Activated CD8-positive, alpha-beta T cell treated with anti-CD3 and anti-CD28 coated beads for 36 hours (primary cell): Measurements from ENCODE around the gene RNF38. TPM values are rescaled to one million over a fixed set of nuclear protein-coding genes. Genes with fewer than 3 reads are reported as not detected.

Source experiments
- ATAC-seq: fragments of 200-7000 bp; cut with Tn5 transposase; one replicate; pipeline ENCODE4 v1.10.0; 2021; ENCODE audit warnings: mild to moderate bottlenecking, moderate library complexity
- CTCF ChIA-PET: fragments of 350-600 bp; sonication (Branson Sonifier 250); formaldehyde crosslinking; loops from one replicate; lab custom pipeline; 2021; ENCODE audit warnings: antibody characterized with exemption; lab: Charles Lee
- POLR2A ChIA-PET: fragments of 350-600 bp; sonication (Branson Sonifier 250); formaldehyde crosslinking; loops from one replicate; lab custom pipeline; 2021; ENCODE audit warnings: antibody characterized with exemption; lab: Charles Lee
- DNase-seq: peaks from one replicate; pipeline ENCODE4 v3.0.0-alpha.2; 2020
- H3K27ac Mint-ChIP-seq: one replicate; pipeline ENCODE4 v1.8.0; 2021; ENCODE audit warnings: mild to moderate bottlenecking, mixed read lengths
- H3K27me3 Mint-ChIP-seq: one replicate; pipeline ENCODE4 v1.8.0; 2021; ENCODE audit warnings: mixed read lengths
- H3K36me3 Mint-ChIP-seq: one replicate; pipeline ENCODE4 v1.8.0; 2021; ENCODE audit warnings: low read depth, mixed read lengths
- H3K4me1 Mint-ChIP-seq: one replicate; pipeline ENCODE4 v1.8.0; 2021; ENCODE audit warnings: low read depth, mixed read lengths
- H3K4me3 Mint-ChIP-seq: one replicate; pipeline ENCODE4 v1.8.0; 2021; ENCODE audit warnings: mild to moderate bottlenecking, moderate library complexity, mixed read lengths
- H3K9me3 Mint-ChIP-seq: one replicate; pipeline ENCODE4 v1.8.0; 2021; ENCODE audit warnings: mixed read lengths
- intact Hi-C: fragments of 100-400 bp; cut with micrococcal nuclease; formaldehyde crosslinking; loops from one replicate; pipeline ENCODE4 v1.10.0; 2022
- total RNA-seq, 2 experiments: library from RNA; stranded (reverse); gene quantifications; one replicate each; pipeline ENCODE4 v1.2.3, GENCODE V29; 2021
- TF ChIP-seq, protein P1 (sequence below): fragments of 200-600 bp; IDR thresholded peaks from one replicate; pipeline ENCODE4 v1.8.0; 2022; ENCODE audit warnings: antibody characterized with exemption, mild to moderate bottlenecking

RNF38 gene
- total RNA-seq, 2 experiments from 2014 or later: 33.7 to 36.4 TPM

DNA sequence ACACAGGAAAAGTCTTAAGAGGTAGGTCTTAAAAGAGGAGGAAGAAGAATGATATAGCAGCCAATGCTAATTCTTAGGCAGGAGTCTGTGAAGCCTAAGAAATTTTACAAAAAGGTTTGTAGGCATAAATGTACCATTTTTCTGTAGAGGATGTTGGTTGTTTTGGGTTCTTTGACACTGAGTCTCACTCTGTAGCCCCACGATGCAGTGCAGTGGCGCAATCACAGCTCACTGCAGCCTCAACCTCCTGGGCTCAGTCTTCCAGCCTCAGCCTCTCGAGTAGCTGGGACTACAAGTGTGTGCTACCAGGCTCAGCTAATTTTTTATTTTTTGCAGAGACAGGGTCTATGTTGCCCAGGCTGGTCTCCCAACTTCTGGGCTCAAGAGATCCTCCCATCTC, 37.7 kb upstream of the RNF38 start:
- POLR2A ChIA-PET: interaction anchor here (0.9 kb wide), 1 partner anchor 12 kb away, joined by 3 read pairs; no protein-coding TSS in a partner anchor
- DNase-seq (no peak), ATAC-seq (no peak)
- H3K9me3 Mint-ChIP-seq: no peaks in the 10 kb centered on the region
- intact Hi-C loops: no loop called here
- no peaks in the 10 kb centered on the region for H3K27me3 Mint-ChIP-seq
- H3K27ac Mint-ChIP-seq: no peak overlapping the region
- peaks cover 39% of the 10 kb centered on the region for H3K4me1 Mint-ChIP-seq
- peaks cover 5% of the 10 kb centered on the region for H3K36me3 Mint-ChIP-seq
- no peak overlapping the region for H3K4me3 Mint-ChIP-seq
- CTCF ChIA-PET: interaction anchor here (0.9 to 11.0 kb wide), 6 partner anchors 10 to 195 kb away, joined by 3 to 84 read pairs (median 5); no protein-coding TSS in a partner anchor
- TF ChIP-seq, protein P1, sequence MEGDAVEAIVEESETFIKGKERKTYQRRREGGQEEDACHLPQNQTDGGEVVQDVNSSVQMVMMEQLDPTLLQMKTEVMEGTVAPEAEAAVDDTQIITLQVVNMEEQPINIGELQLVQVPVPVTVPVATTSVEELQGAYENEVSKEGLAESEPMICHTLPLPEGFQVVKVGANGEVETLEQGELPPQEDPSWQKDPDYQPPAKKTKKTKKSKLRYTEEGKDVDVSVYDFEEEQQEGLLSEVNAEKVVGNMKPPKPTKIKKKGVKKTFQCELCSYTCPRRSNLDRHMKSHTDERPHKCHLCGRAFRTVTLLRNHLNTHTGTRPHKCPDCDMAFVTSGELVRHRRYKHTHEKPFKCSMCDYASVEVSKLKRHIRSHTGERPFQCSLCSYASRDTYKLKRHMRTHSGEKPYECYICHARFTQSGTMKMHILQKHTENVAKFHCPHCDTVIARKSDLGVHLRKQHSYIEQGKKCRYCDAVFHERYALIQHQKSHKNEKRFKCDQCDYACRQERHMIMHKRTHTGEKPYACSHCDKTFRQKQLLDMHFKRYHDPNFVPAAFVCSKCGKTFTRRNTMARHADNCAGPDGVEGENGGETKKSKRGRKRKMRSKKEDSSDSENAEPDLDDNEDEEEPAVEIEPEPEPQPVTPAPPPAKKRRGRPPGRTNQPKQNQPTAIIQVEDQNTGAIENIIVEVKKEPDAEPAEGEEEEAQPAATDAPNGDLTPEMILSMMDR: no peak

DNA sequence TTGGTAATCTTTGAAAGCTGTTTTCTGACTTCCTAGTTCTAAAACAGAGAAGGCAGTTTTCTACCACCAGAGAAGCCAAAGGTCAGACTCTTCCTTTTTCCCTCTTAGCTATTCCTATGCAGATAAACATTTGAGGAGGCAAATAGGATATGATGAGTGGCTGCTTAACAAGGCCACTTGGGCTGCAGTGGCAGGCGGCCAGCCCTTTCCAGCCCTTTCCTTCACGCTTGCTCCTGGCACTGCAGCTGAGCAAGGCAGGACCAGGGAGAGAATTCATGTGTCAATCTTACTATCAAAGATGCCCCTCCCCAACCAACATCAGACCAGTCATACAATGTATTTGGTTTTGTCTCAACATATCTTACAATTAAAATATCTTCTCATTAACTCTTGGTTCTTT, 36.8 kb upstream of the RNF38 start:
- ChIA-PET CTCF (interaction anchor here (0.9 to 11.0 kb wide), 6 partner anchors 11 to 196 kb away, joined by 3 to 84 read pairs (median 5); no protein-coding TSS in a partner anchor), POLR2A (interaction anchor here (0.9 to 1.0 kb wide), 2 partner anchors 11 to 36 kb away, joined by 3 read pairs; partner anchors contain the start of gene RNF38)
- TF ChIP-seq, protein P1: no peak
- peak overlapping the region; percentile 53 for H3K27ac Mint-ChIP-seq
- intact Hi-C loops: no loop called here
- H3K36me3 Mint-ChIP-seq: peaks cover 5% of the 10 kb centered on the region
- H3K9me3 Mint-ChIP-seq: no peaks in the 10 kb centered on the region
- H3K27me3 Mint-ChIP-seq: no peaks in the 10 kb centered on the region
- DNase-seq: no peak
- H3K4me1 Mint-ChIP-seq: peaks cover 33% of the 10 kb centered on the region
- ATAC-seq: no peak
- H3K4me3 Mint-ChIP-seq: no peak overlapping the region

DNA sequence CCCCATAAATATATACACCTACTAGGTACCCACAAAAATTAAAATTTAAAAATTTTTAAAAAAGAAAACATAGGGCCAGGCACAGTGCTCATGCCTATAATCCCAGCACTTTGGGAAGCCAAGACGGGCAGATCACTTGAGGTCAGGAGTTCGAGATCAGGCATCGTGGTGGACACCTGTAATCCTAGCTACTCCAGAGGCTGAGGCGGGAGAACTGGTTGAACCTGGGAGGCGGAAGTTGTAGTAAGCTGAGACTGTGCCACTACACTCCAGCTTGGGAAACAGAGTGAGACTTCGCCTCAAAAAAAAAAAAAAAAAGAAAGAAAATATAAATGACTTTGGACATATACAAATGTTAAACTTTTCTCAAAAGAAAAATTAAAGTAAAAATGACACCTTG, 33.3 kb upstream of the RNF38 start:
- peaks cover 8% of the 10 kb centered on the region for H3K36me3 Mint-ChIP-seq
- no peak overlapping the region for H3K4me3 Mint-ChIP-seq
- no peaks in the 10 kb centered on the region for H3K27me3 Mint-ChIP-seq
- no peaks in the 10 kb centered on the region for H3K9me3 Mint-ChIP-seq
- DNase-seq (no peak), ATAC-seq (no peak)
- H3K4me1 Mint-ChIP-seq: peaks cover 20% of the 10 kb centered on the region
- ChIA-PET CTCF (interaction anchor here (2.1 kb wide), 1 partner anchor 26 kb away, joined by 11 read pairs; no protein-coding TSS in a partner anchor), POLR2A (no interaction called here)
- intact Hi-C loops: no loop called here
- H3K27ac Mint-ChIP-seq: no peak overlapping the region
- TF ChIP-seq, protein P1: no peak

DNA sequence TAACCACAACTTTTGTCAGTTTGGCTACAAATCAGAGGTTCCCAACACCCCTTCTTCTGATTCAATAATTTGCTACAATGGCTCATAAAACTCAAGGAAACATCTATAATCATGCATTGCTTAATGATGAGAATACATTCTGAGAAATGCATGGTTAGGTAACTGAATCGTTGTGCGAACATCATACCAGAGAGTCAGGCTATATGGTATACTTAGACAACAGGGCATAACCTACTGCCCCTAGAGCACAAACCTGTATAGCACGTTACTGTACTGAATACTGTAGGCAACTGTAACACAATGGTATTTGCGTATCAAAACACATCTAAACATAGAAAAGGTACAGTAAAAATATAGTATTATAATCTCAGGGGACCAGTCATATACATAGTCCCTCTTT, 31.0 kb upstream of the RNF38 start:
- no peak for ATAC-seq
- intact Hi-C loops: no loop called here
- H3K36me3 Mint-ChIP-seq: peaks cover 10% of the 10 kb centered on the region
- POLR2A ChIA-PET: no interaction called here
- H3K27ac Mint-ChIP-seq: no peak overlapping the region
- no peaks in the 10 kb centered on the region for H3K9me3 Mint-ChIP-seq
- H3K4me1 Mint-ChIP-seq: peaks cover 22% of the 10 kb centered on the region
- DNase-seq: no peak
- no peak overlapping the region for H3K4me3 Mint-ChIP-seq
- CTCF ChIA-PET: interaction anchor here (0.9 to 1.0 kb wide), 2 partner anchors 13 to 125 kb away, joined by 3 read pairs; no protein-coding TSS in a partner anchor
- no peaks in the 10 kb centered on the region for H3K27me3 Mint-ChIP-seq
- TF ChIP-seq, protein P1: no peak

DNA sequence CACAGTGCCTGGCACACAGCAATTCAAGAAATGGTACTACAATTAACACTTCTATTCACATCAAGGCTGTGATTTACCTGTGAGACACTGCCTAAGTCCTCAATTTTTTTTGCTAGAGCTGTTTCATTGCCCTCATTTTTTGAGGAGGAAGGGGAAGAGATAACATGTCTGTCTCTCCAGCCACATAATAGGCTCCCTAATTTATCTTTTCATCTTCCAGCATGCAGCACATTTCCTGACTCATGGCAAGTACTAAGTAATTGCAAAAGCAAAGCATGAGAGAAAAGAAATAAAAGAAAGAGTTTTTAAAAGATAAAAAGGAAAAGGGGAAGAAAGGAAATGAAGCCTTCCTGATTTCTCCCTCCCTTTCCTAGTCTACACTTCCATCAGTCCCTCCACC, 26.9 kb upstream of the RNF38 start:
- TF ChIP-seq, protein P1: no peak
- Mint-ChIP-seq H3K9me3 (no peaks in the 10 kb centered on the region), H3K4me3 (no peak overlapping the region), H3K27me3 (no peaks in the 10 kb centered on the region), H3K27ac (no peak overlapping the region), H3K36me3 (peaks cover 12% of the 10 kb centered on the region), H3K4me1 (peaks cover 25% of the 10 kb centered on the region)
- intact Hi-C loops: no loop called here
- ChIA-PET POLR2A (interaction anchor here (1.2 kb wide), 1 partner anchor 9 kb away, joined by 4 read pairs; no protein-coding TSS in a partner anchor), CTCF (interaction anchor here (0.6 to 1.8 kb wide), 3 partner anchors 20 to 303 kb away, joined by 3 to 10 read pairs (median 3); no protein-coding TSS in a partner anchor)
- no peak for ATAC-seq
- DNase-seq: no peak
